SH-SY5Y (cell line): Measurements from ENCODE around the gene PHLDB2.

Experiments used
- GATA2 ChIP-seq: IDR thresholded peaks from 2 replicates; pipeline ENCODE4 v1.6.1; 2011; ENCODE audit warnings: mild to moderate bottlenecking, low read depth, low read length
- GATA3 ChIP-seq: IDR thresholded peaks from 2 replicates; pipeline ENCODE4 v1.6.1; 2011; ENCODE audit warnings: low read depth, mild to moderate bottlenecking, low read length, moderate library complexity

DNA sequence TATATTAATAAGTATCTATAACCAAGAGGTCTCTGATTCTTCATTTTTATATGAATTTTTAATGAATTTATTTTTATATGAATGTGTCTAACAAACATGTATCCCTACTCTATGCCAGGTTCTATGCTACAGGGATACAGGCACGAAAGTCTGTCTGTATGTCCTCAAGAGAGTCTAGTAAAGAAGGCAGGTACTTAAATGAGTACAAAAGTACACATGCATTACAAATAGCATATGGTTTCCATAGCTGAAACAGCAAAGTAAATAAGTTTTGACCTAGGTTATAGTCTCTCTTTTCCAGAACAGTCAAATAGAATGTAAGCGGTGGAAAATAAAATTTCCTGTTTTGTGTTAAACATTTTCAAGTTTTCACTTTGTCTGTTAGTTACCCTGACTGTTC, 106.4 kb downstream of the PHLDB2 start:
- no peak for TF ChIP-seq GATA3
- no peak for TF ChIP-seq GATA2
